ENCODE data around the gene IL12RB2.

Gene IL12RB2

GRCh38 chr1:67270541-67270940 lies 37.1 kb upstream of the IL12RB2 start:
- no peak overlapping the region for H3K4me3 ChIP-seq (ENCODE audit: control insufficient read depth, low read depth, low read length)
- TF ChIP-seq CTCF (IDR thresholded peaks at IDR 0.05; ENCODE audit: control insufficient read depth, insufficient read depth, low read depth, low read length, missing control alignments): no peak
- no peak for DNase-seq (ENCODE audit: low read depth)

- no peak overlapping the region for H3K4me3 ChIP-seq (ENCODE audit: control insufficient read depth, low read depth, low read length)
- no peak for TF ChIP-seq CTCF (IDR thresholded peaks at IDR 0.05; ENCODE audit: control insufficient read depth, insufficient read depth, low read depth, low read length, missing control alignments)
- no peak for DNase-seq (ENCODE audit: low read depth)
Observed at GRCh38 chr1:67273591-67273990, 34.1 kb upstream of the IL12RB2 start.

GRCh38 chr1:67274623-67275325 lies 32.9 kb upstream of the IL12RB2 start:
- no peak for TF ChIP-seq CTCF (IDR thresholded peaks at IDR 0.05; ENCODE audit: control insufficient read depth, insufficient read depth, low read depth, low read length, missing control alignments)
- DNase-seq (ENCODE audit: low read depth): no peak
- no peak overlapping the region for H3K4me3 ChIP-seq (ENCODE audit: control insufficient read depth, low read depth, low read length)

GRCh38 chr1:67280696-67281095 lies 27.0 kb upstream of the IL12RB2 start:
- DNase-seq (ENCODE audit: low read depth): no peak
- no peak for TF ChIP-seq CTCF (IDR thresholded peaks at IDR 0.05; ENCODE audit: control insufficient read depth, insufficient read depth, low read depth, low read length, missing control alignments)
- H3K4me3 ChIP-seq (ENCODE audit: control insufficient read depth, low read depth, low read length): no peak overlapping the region

- no peak for DNase-seq (ENCODE audit: low read depth)
- H3K4me3 ChIP-seq (ENCODE audit: control insufficient read depth, low read depth, low read length): no peak overlapping the region
- TF ChIP-seq CTCF (IDR thresholded peaks at IDR 0.05; ENCODE audit: control insufficient read depth, insufficient read depth, low read depth, low read length, missing control alignments): no peak
Observed at GRCh38 chr1:67281244-67281643, 26.4 kb upstream of the IL12RB2 start.

GRCh38 chr1:67285780-67286488 lies 21.7 kb upstream of the IL12RB2 start:
- no peak for DNase-seq (ENCODE audit: low read depth)
- no peak for TF ChIP-seq CTCF (IDR thresholded peaks at IDR 0.05; ENCODE audit: control insufficient read depth, insufficient read depth, low read depth, low read length, missing control alignments)

More at GRCh38 chr1:67285780-67286488, 21.7 kb upstream of the IL12RB2 start:
- no peak overlapping the region for H3K4me3 ChIP-seq (ENCODE audit: control insufficient read depth, low read depth, low read length)
